WTC11 (cell line): Measurements from ENCODE around the gene CENPV. TPM values are rescaled to one million over a fixed set of nuclear protein-coding genes. Genes with fewer than 3 reads are reported as not detected.

Experiments
- ATAC-seq: fragments of 200-7000 bp; cut with Tn5 transposase; 2 replicates; pipeline ENCODE4 v1.10.0; 2021; ENCODE audit warnings: mild to moderate bottlenecking, moderate library complexity
- CTCF ChIA-PET: fragments of 300-600 bp; sonication (Branson Sonifier 250); formaldehyde crosslinking; loops from one replicate; lab custom pipeline; 2021; ENCODE audit warnings: antibody characterized with exemption; lab: Charles Lee
- POLR2A ChIA-PET: fragments of 350-600 bp; sonication (Branson Sonifier 250); formaldehyde crosslinking; loops from one replicate; lab custom pipeline; 2021; ENCODE audit warnings: antibody characterized with exemption; lab: Charles Lee
- DNase-seq: peaks from one replicate; pipeline ENCODE4 v3.0.0; 2021; ENCODE audit warnings: low spot score
- H3K27ac Mint-ChIP-seq: 2 replicates; pipeline ENCODE4 v1.8.0; 2021; ENCODE audit warnings: mixed read lengths
- H3K27me3 Mint-ChIP-seq: 2 replicates; pipeline ENCODE4 v1.8.0; 2021; ENCODE audit warnings: low read depth, mild to moderate bottlenecking, moderate library complexity, mixed read lengths
- H3K36me3 Mint-ChIP-seq: 2 replicates; pipeline ENCODE4 v1.8.0; 2021; ENCODE audit warnings: mixed read lengths
- H3K4me1 Mint-ChIP-seq: 2 replicates; pipeline ENCODE4 v1.8.0; 2022; ENCODE audit warnings: mixed read lengths
- H3K4me3 Mint-ChIP-seq: 2 replicates; pipeline ENCODE4 v1.8.0; 2021; ENCODE audit warnings: mild to moderate bottlenecking, moderate library complexity, mixed read lengths
- H3K9me3 Mint-ChIP-seq: 2 replicates; pipeline ENCODE4 v1.8.0; 2021; ENCODE audit warnings: mixed read lengths
- ARID4B ChIP-seq: sonication (generic); formaldehyde crosslinking; IDR thresholded peaks from 2 replicates; pipeline ENCODE4 v1.8.0; 2023; ENCODE audit warnings: missing genetic modification reagents, mild to moderate bottlenecking, borderline replicate concordance
- ELF4 ChIP-seq: sonication (generic); formaldehyde crosslinking; IDR thresholded peaks from 2 replicates; pipeline ENCODE4 v1.8.1; 2022; ENCODE audit warnings: low read depth, mild to moderate bottlenecking, moderate library complexity, missing genetic modification reagents
- EMX1 ChIP-seq: fragments of 250-450 bp; sonication (Bioruptor Pico); IDR thresholded peaks from 2 replicates; pipeline ENCODE4 v1.8.0; 2021; ENCODE audit warnings: mild to moderate bottlenecking
- ESRRA ChIP-seq: sonication (generic); formaldehyde crosslinking; IDR thresholded peaks from 2 replicates; pipeline ENCODE4 v1.8.1; 2022; ENCODE audit warnings: mild to moderate bottlenecking, missing genetic modification reagents, borderline replicate concordance
- FOXK1 ChIP-seq: sonication (generic); formaldehyde crosslinking; IDR thresholded peaks from 2 replicates; pipeline ENCODE4 v1.8.0; 2022; ENCODE audit warnings: mild to moderate bottlenecking, moderate library complexity, missing genetic modification reagents
- GABPB1 ChIP-seq: sonication (generic); formaldehyde crosslinking; IDR thresholded peaks from 2 replicates; pipeline ENCODE4 v1.8.1; 2023; ENCODE audit warnings: mild to moderate bottlenecking, missing genetic modification reagents
- IRF1 ChIP-seq: sonication (generic); formaldehyde crosslinking; IDR thresholded peaks from 2 replicates; pipeline ENCODE4 v1.8.0; 2023; ENCODE audit warnings: missing genetic modification reagents
- NR3C1 ChIP-seq: sonication (generic); formaldehyde crosslinking; conservative IDR thresholded peaks from 2 replicates; pipeline ENCODE4 v1.8.1; 2023; ENCODE audit warnings: low read depth, mild to moderate bottlenecking, missing genetic modification reagents
- SMAD4 ChIP-seq: sonication (generic); formaldehyde crosslinking; IDR thresholded peaks from 2 replicates; pipeline ENCODE4 v1.8.0; 2022; ENCODE audit warnings: mild to moderate bottlenecking, missing genetic modification reagents
- TEAD1 ChIP-seq: sonication (generic); formaldehyde crosslinking; IDR thresholded peaks from 2 replicates; pipeline ENCODE4 v1.8.0; 2022; ENCODE audit warnings: mild to moderate bottlenecking, missing genetic modification reagents
- TP53 ChIP-seq: sonication (generic); formaldehyde crosslinking; IDR thresholded peaks from 2 replicates; pipeline ENCODE4 v1.8.1; 2023; ENCODE audit warnings: mild to moderate bottlenecking, missing genetic modification reagents
- ZBTB21 ChIP-seq: sonication (generic); formaldehyde crosslinking; IDR thresholded peaks from 2 replicates; pipeline ENCODE4 v1.8.1; 2023; ENCODE audit warnings: mild to moderate bottlenecking, missing genetic modification reagents, borderline replicate concordance
- ZNF219 ChIP-seq: sonication (generic); formaldehyde crosslinking; IDR thresholded peaks from 2 replicates; pipeline ENCODE4 v1.8.0; 2023; ENCODE audit warnings: missing genetic modification reagents, mild to moderate bottlenecking, borderline replicate concordance
- ZNF232 ChIP-seq: sonication (generic); formaldehyde crosslinking; IDR thresholded peaks from 2 replicates; pipeline ENCODE4 v1.8.0; 2022; ENCODE audit warnings: mild to moderate bottlenecking, missing genetic modification reagents
- ZNF416 ChIP-seq: fragments of 250-450 bp; sonication (Bioruptor Pico); IDR thresholded peaks from 2 replicates; pipeline ENCODE4 v1.9.0; 2021; ENCODE audit warnings: mild to moderate bottlenecking, inconsistent platforms
- ZNF671 ChIP-seq: fragments of 250-450 bp; sonication (Bioruptor Pico); IDR thresholded peaks from 2 replicates; pipeline ENCODE4 v1.8.0; 2021; ENCODE audit warnings: mild to moderate bottlenecking
- total RNA-seq: library from RNA; stranded (reverse); gene quantifications from 3 replicates; pipeline ENCODE4 v1.2.3, GENCODE V29; 2021
- TF ChIP-seq, protein P1 (sequence below): sonication (generic); formaldehyde crosslinking; IDR thresholded peaks from 2 replicates; pipeline ENCODE4 v1.8.1; 2022; ENCODE audit warnings: low read depth, missing genetic modification reagents, borderline replicate concordance
- TF ChIP-seq, protein P2 (sequence below): fragments of 250-450 bp; sonication (Bioruptor Pico); IDR thresholded peaks from 2 replicates; pipeline ENCODE4 v1.9.0; 2021; ENCODE audit warnings: mild to moderate bottlenecking
- TF ChIP-seq, protein P3 (sequence below): sonication (generic); formaldehyde crosslinking; IDR thresholded peaks from 2 replicates; pipeline ENCODE4 v1.8.1; 2022; ENCODE audit warnings: mild to moderate bottlenecking, moderate library complexity, missing genetic modification reagents
- TF ChIP-seq, protein P4 (sequence below): fragments of 250-450 bp; sonication (Bioruptor Pico); IDR thresholded peaks from 2 replicates; pipeline ENCODE4 v1.9.0; 2021; ENCODE audit warnings: mild to moderate bottlenecking

Gene CENPV
- total RNA-seq, 1 experiment from 2014 or later, result 152 TPM

DNA sequence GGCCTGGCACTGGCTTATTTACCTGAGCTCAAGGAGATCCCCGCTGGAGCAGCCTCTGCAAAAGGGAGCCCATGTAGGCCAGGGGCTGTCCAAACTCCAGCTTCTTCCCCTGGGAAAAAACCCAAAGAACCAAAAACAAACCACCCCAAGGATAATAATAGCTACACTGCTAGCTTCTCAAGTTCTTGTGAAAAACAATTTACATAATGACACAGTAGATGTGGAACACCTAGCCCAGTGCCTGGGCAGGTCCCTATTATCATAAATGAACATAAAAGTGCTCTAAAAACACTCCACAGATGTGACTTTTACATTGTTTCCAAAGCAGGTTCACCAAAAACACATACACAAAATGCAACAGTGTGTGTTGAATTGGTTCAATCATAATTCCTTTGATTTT lies 27.3 kb downstream of the CENPV start (continued):
- TF ChIP-seq, protein P1, sequence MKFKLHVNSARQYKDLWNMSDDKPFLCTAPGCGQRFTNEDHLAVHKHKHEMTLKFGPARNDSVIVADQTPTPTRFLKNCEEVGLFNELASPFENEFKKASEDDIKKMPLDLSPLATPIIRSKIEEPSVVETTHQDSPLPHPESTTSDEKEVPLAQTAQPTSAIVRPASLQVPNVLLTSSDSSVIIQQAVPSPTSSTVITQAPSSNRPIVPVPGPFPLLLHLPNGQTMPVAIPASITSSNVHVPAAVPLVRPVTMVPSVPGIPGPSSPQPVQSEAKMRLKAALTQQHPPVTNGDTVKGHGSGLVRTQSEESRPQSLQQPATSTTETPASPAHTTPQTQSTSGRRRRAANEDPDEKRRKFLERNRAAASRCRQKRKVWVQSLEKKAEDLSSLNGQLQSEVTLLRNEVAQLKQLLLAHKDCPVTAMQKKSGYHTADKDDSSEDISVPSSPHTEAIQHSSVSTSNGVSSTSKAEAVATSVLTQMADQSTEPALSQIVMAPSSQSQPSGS (CRISPR knock-in tag), result no peak

DNA sequence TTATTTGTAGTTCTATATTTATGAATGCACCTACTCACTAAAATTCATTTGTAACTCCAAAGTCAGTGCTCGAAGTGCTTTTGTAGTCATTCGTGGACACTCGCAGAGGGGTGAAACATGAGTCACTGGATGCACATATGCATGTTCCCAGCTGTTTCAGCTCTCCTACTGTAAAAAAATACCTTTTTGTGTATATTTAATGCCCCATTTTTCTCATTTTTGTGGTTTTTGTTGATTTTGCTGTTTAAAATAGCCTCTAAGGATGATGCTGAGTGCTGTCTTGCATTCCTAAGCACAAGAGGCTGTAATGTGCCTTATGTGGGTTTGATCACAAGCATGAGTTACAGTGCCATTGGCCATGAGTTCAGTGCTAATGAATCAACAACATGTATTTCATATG lies 30.6 kb downstream of the CENPV start:
- H3K4me3 Mint-ChIP-seq, result no peak overlapping the region
- no peak for ATAC-seq
- H3K27me3 Mint-ChIP-seq, result no peaks in the 10 kb centered on the region
- TF ChIP-seq IRF1 (CRISPR knock-in tag), result no peak
- TF ChIP-seq, protein P2, sequence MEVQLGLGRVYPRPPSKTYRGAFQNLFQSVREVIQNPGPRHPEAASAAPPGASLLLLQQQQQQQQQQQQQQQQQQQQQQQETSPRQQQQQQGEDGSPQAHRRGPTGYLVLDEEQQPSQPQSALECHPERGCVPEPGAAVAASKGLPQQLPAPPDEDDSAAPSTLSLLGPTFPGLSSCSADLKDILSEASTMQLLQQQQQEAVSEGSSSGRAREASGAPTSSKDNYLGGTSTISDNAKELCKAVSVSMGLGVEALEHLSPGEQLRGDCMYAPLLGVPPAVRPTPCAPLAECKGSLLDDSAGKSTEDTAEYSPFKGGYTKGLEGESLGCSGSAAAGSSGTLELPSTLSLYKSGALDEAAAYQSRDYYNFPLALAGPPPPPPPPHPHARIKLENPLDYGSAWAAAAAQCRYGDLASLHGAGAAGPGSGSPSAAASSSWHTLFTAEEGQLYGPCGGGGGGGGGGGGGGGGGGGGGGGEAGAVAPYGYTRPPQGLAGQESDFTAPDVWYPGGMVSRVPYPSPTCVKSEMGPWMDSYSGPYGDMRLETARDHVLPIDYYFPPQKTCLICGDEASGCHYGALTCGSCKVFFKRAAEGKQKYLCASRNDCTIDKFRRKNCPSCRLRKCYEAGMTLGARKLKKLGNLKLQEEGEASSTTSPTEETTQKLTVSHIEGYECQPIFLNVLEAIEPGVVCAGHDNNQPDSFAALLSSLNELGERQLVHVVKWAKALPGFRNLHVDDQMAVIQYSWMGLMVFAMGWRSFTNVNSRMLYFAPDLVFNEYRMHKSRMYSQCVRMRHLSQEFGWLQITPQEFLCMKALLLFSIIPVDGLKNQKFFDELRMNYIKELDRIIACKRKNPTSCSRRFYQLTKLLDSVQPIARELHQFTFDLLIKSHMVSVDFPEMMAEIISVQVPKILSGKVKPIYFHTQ (CRISPR knock-in tag), result no peak
- TF ChIP-seq, protein P3, sequence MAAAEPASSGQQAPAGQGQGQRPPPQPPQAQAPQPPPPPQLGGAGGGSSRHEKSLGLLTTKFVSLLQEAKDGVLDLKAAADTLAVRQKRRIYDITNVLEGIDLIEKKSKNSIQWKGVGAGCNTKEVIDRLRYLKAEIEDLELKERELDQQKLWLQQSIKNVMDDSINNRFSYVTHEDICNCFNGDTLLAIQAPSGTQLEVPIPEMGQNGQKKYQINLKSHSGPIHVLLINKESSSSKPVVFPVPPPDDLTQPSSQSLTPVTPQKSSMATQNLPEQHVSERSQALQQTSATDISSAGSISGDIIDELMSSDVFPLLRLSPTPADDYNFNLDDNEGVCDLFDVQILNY (CRISPR knock-in tag), result no peak
- no peak for TF ChIP-seq FOXK1
- TF ChIP-seq ELF4 (CRISPR knock-in tag), result no peak
- no peak for TF ChIP-seq SMAD4 (CRISPR knock-in tag)
- TF ChIP-seq ARID4B, result no peak
- no peak for TF ChIP-seq ESRRA (CRISPR knock-in tag)
- no peak for TF ChIP-seq ZBTB21 (CRISPR knock-in tag)
- TF ChIP-seq ZNF232 (CRISPR knock-in tag), result no peak
- TF ChIP-seq TP53, result no peak
- TF ChIP-seq TEAD1, result no peak
- TF ChIP-seq NR3C1 (CRISPR knock-in tag), result no peak
- no peak for TF ChIP-seq ZNF219 (CRISPR knock-in tag)
- TF ChIP-seq EMX1 (CRISPR knock-in tag), result no peak
- no peak for TF ChIP-seq ZNF416 (CRISPR knock-in tag)
- TF ChIP-seq ZNF671, result no peak
- no peak for TF ChIP-seq GABPB1 (CRISPR knock-in tag)
- TF ChIP-seq, protein P4, sequence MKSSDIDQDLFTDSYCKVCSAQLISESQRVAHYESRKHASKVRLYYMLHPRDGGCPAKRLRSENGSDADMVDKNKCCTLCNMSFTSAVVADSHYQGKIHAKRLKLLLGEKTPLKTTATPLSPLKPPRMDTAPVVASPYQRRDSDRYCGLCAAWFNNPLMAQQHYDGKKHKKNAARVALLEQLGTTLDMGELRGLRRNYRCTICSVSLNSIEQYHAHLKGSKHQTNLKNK (CRISPR knock-in tag), result no peak
- TF ChIP-seq, all 79 proteins: peak for 0
- peaks cover 2% of the 10 kb centered on the region; the same call in 1 of the 2 replicates for H3K36me3 Mint-ChIP-seq
- no peaks in the 10 kb centered on the region for H3K9me3 Mint-ChIP-seq
- ChIA-PET CTCF (no interaction called here), POLR2A (no interaction called here)
- H3K4me1 Mint-ChIP-seq, result peaks cover 3% of the 10 kb centered on the region
- no peak for DNase-seq
- no peak overlapping the region; the same call in 1 of the 2 replicates for H3K27ac Mint-ChIP-seq
